GM12865 (cell line): ENCODE data around the gene NEDD8.
A peak's percentile ranks its signal among the peaks of the same experiment; 100 is the strongest.

ENCODE experiments used
- DNase-seq: peaks from one replicate; pipeline ENCODE4 v3.0.0; 2010; ENCODE audit warnings: low read depth
- H3K4me3 ChIP-seq: 2 replicates; pipeline ENCODE4 v1.5.1; 2011; ENCODE audit warnings: mild to moderate bottlenecking, low read depth, low read length, control low read depth
- TF ChIP-seq, protein P1 (sequence below): IDR thresholded peaks from 2 replicates; pipeline ENCODE4 v1.5.1; 2011; ENCODE audit warnings: low read length, control low read depth, low read depth, inconsistent platforms; ENCODE audit not compliant: insufficient read depth; ENCODE audit errors: missing control alignments

Gene NEDD8

DNA sequence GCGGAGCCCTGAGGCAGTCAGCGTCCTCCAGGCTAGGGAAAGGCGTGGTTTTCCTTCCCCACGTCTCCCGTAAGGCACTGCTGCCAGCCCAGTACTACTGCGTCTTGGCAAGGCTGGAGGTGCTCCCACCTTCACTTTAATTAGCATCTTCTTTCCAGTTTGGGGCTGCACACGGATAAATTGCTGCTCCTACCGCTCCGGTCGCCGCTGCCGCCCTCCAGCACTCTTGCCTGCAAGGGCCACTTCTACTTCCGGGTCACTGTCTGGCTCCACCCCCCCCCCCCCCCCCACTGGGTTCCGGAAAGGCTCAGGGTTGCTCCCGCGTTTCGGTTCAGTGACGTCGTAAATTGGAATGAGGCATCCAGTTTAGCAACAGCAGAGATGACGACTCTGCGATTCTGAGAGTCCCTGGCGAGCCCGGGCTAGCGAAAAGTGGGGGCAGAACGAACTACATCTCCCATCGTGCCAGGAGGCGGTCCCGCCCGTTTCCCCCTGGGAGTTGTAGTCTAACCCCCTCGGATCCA, at the start of gene NEDD8:
TSS of gene NEDD8 (minus strand) at position 247 of the 524 bp plus-strand sequence. CDS start at position 147, 100 bp downstream.
- TF ChIP-seq, protein P1, sequence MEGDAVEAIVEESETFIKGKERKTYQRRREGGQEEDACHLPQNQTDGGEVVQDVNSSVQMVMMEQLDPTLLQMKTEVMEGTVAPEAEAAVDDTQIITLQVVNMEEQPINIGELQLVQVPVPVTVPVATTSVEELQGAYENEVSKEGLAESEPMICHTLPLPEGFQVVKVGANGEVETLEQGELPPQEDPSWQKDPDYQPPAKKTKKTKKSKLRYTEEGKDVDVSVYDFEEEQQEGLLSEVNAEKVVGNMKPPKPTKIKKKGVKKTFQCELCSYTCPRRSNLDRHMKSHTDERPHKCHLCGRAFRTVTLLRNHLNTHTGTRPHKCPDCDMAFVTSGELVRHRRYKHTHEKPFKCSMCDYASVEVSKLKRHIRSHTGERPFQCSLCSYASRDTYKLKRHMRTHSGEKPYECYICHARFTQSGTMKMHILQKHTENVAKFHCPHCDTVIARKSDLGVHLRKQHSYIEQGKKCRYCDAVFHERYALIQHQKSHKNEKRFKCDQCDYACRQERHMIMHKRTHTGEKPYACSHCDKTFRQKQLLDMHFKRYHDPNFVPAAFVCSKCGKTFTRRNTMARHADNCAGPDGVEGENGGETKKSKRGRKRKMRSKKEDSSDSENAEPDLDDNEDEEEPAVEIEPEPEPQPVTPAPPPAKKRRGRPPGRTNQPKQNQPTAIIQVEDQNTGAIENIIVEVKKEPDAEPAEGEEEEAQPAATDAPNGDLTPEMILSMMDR: no peak
- peak; percentile 90 for DNase-seq
- peak within 1 kb of the TSS; percentile 82 for H3K4me3 ChIP-seq

DNA sequence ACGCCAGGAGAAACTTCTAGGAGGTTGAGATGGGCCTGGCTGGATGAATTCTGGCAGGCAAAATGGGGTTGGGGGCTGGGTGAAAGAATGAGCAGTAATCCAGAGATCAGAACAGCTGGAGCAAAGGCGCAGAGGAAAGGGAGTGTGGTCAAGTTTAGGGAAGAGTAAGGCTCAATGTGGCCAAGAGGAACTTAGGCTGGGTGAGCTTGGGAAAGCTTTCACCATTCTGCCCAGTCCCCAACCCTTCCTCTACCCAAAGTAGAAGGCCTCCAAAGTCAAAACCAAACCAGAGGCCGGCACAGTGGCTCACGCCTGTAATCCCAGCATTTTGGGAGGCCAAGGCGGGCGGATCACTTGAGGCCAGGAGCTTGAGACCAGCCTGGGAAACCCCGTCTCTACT, 49.5 kb upstream of the NEDD8 start:
- TF ChIP-seq, protein P1: no peak
- no peak overlapping the region for H3K4me3 ChIP-seq
- no peak for DNase-seq

DNA sequence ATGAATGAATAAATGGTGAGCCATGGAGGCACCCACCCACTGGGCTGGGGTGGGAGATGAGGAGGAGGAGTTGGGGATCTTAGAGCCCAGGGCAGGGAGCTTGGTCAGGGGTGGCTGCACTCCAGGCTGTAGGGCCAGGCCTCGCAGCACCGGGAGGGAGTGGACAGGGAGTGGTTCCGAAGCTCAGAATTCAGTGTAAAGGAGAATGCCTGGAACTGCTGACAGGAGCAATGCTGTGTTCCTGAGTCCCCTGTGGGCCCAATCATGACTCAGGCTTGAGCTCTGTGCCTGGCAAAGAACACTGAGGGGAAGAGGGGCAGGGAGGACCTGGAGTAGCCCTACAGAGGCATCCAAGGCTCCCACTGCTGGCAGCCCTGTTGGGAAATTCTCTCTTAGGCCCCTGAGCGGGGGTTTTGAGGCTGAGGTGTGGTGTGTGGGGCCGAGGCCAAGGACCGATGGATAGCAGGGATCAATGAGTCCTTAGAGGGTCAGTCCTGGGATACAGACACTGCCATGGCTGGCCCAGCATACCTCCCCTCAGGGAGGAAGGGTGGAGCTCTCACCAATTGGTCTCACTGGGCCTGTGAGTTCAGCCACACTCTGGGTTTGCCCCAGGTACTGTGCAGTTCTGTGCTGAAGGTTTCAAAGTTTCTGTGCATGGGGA, 48.8 kb upstream of the NEDD8 start:
- TF ChIP-seq, protein P1: no peak
- H3K4me3 ChIP-seq: no peak overlapping the region
- DNase-seq: no peak

DNA sequence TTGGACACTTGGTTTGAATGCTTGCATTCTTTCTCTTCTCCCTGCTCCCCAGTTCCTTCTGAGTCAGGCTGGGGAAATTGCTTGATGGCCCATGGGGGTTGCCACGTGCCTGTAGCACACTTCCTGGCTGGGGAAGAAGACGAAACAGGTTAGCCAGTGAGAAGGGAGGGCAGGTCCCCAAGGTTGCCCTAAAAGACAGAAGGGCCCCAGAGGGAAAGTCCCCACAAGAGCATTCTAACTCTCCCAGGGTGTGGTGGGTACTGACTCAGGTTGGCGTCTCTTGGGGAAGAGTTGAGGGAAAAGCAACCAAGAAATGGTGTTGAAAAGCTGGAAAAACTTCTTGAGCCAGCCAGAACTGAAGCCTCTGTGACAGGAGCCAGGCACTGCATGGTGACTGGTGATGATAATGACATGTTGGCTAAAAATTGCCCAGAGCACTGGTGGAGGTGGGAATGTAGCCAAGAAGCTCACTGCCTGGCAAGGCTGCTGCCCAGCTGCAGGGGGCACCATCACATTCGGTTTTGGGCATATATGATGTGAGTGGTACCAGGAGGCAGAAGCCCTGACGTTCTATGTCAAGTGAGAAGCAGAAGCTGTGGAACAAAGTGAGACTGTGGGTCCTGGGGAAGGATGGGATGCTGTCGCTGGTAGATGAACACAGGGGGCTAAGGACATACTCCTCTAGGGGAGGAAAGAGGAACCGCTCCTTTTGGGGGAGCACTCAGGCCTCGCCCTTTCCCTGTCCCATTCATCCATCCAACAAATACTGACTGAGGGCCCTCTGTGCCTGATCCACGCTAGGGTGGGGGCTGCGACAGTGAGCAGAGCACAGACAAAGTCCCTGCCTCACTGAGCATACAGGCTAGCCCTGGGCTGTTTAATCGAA, 47.4 kb upstream of the NEDD8 start:
- TF ChIP-seq, protein P1: peak; percentile 16
- H3K4me3 ChIP-seq: no peak overlapping the region; the same call in none of the 2 replicates
- peak; percentile 77 for DNase-seq

DNA sequence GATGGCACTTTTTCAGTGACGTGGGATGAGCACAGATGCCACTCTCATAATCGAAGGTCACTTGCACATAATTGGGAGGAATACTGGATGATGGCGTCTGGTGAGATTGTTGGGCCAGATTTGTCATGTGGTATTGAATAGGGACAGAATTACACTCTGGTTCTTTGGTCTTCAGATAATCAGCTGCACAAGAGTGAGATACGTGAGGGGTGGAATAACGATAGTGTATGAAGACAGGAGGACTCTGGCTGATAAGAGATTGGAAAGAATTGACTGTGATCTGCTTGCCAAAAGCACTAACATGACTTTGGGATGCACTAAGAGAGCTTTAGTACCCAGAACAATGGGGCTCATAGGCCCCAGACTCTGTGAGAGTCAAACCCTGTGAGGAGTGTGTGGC, 46.3 kb upstream of the NEDD8 start:
- no peak overlapping the region for H3K4me3 ChIP-seq
- TF ChIP-seq, protein P1: no peak
- no peak for DNase-seq

DNA sequence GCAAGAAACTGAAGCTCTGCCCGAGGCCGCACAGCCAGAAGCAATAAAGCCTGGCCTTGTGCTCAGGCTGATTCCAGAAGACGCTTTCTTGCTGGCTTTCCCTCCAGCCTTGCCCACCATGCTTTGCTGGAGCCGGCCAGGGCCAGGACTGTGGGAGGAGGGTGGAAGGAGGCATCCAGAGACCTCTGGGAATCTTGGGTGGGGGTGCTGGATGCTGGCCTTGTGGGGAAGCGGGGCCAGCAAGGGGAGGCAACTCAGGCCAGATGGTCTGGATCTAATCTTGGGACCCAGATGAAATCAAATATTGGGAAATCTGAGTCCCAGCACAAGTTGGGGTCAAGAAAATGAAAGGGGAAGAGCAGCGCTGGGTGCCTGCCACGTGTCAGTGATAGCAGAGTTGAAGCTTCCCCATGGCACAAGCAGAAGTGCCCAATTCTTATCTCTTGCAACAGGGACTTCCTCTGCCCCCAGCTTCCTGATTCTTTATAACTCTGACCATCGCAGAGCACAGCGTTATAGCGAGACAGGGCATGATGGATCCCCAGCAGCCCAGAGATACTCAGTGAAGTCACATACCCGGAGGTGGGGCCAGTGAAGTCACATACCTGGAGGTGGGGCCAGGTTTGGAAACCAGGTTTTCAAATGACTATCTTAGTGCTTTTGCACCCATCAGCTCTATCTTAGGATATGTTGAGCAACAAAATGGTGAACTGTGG, 45.6 kb upstream of the NEDD8 start:
- no peak for DNase-seq
- H3K4me3 ChIP-seq: no peak overlapping the region
- TF ChIP-seq, protein P1: no peak
